ENCODE measurements around the gene UNC79.
"Not testable (repeated sequence)": the region's sequence is repeated elsewhere in the genome, so short reads cannot be mapped to it uniquely, and the experiment has no call there.

UNC79 gene

DNA sequence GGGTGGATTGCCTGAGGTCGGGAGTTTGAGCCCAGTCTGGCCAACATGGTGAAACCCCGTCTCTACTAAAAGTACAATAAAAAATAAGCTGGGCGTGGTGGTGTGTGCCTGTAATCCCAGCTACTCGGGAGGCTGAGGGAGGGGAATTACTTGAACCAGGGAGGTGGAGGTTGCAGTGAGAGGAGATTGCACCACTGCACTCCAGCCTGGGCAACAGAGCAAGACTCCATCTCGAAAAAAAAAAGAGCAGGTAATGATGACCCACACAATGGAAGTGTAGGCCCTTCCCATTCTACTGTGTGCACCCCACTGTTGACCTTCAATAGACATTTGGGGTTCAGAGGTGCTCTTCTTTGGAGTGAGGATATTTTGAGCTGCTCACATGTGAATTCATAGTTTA, 94.5 kb downstream of the UNC79 start:
- H3K4me3 Mint-ChIP-seq; H3K36me3 Mint-ChIP-seq (ENCODE audit: low read depth); H3K4me1 Mint-ChIP-seq (ENCODE audit: low read depth); H3K27me3 Mint-ChIP-seq; H3K27ac Mint-ChIP-seq; intact Hi-C loops (cut with micrococcal nuclease): not testable (repeated sequence)
- H3K9me3 Mint-ChIP-seq, result peaks cover 18% of the 10 kb centered on the region

DNA sequence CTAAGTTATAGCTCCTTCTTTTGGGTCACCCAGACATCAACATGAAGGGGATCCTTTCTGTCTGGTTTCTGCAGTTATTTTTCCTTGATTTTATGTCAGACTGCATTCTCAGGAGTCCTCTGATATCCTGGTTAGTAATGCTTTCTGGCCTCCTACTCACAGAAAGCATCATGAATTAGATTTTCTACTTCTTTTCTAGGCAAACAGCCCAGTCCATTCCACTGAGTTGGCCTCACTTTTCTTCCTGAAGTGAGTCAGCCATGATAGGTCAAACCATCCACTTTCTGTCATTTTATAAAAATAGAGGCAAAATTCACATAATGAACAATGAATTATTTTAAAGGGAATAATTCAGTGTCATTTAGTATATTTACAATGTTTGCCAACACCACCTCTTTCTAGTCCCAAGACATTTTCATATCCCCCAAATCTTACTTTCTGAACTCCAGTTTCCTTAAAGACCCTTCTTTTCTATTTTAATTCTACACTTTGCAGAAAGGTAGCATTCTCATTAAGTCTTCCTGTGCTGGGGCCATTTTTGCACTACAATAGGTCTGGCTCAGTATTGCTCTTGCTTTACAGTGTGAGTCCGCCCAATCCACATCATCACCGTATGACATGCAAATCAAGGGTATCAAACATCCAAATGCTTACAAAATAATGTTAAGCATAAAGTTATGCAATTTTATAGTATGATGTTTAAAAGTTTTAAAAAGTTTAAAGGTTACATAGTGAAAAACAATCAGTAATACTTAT, 95.1 kb downstream of the UNC79 start:
- peaks cover 5% of the 10 kb centered on the region for H3K4me1 Mint-ChIP-seq (ENCODE audit: low read depth)
- no peak overlapping the region for H3K4me3 Mint-ChIP-seq
- intact Hi-C loops (cut with micrococcal nuclease), result no loop called here
- H3K9me3 Mint-ChIP-seq, result peaks cover 12% of the 10 kb centered on the region
- H3K36me3 Mint-ChIP-seq (ENCODE audit: low read depth), result no peaks in the 10 kb centered on the region
- no peak overlapping the region for H3K27ac Mint-ChIP-seq
- H3K27me3 Mint-ChIP-seq, result peaks cover 5% of the 10 kb centered on the region

- H3K27me3 Mint-ChIP-seq, result peaks cover 5% of the 10 kb centered on the region
- no peaks in the 10 kb centered on the region for H3K36me3 Mint-ChIP-seq (ENCODE audit: low read depth)
- no peak overlapping the region for H3K4me3 Mint-ChIP-seq
- peaks cover 5% of the 10 kb centered on the region for H3K4me1 Mint-ChIP-seq (ENCODE audit: low read depth)
- H3K27ac Mint-ChIP-seq, result peak overlapping the region; percentile 30
- no peaks in the 10 kb centered on the region for H3K9me3 Mint-ChIP-seq
- intact Hi-C loops (cut with micrococcal nuclease), result no loop called here
These were observed 96.5 kb downstream of the UNC79 start for GRCh38 chr14:93527203-93527607.

GRCh38 chr14:93528884-93529558, 98.3 kb downstream of the UNC79 start:
- intact Hi-C loops (cut with micrococcal nuclease), result no loop called here
- peaks cover 14% of the 10 kb centered on the region for H3K4me1 Mint-ChIP-seq (ENCODE audit: low read depth)
- H3K36me3 Mint-ChIP-seq (ENCODE audit: low read depth), result no peaks in the 10 kb centered on the region
- H3K9me3 Mint-ChIP-seq, result no peaks in the 10 kb centered on the region
- no peak overlapping the region for H3K27ac Mint-ChIP-seq
- no peak overlapping the region for H3K4me3 Mint-ChIP-seq
- peaks cover 5% of the 10 kb centered on the region for H3K27me3 Mint-ChIP-seq

DNA sequence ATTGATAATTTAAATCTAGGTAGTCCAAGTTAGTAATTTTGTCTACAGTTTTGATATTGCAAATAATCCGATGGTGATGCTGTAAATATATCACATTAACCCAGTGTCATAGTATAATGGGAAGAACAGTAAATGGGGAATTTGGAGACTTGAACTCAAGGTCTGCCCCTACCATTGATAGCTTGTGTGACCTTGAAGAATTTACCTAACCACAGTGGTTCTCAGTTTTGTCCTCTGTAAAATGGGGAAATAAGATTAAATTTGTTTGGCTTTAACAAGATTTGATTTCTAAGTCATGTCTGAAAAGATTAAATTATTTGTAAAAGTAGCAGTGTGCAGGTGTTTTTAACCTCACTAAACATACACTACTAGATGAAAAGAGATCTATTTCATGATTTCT, 100.9 kb downstream of the UNC79 start:
- Mint-ChIP-seq H3K27ac (no peak overlapping the region), H3K36me3 (ENCODE audit: low read depth) (no peaks in the 10 kb centered on the region), H3K4me3 (no peak overlapping the region), H3K9me3 (no peaks in the 10 kb centered on the region), H3K27me3 (peaks cover 11% of the 10 kb centered on the region), H3K4me1 (ENCODE audit: low read depth) (peaks cover 25% of the 10 kb centered on the region)
- intact Hi-C loops (cut with micrococcal nuclease), result loop anchor here (5.0 kb wide), 1 partner anchor 324 kb away; the partner anchor contains the start of genes GON7 and UBR7

DNA sequence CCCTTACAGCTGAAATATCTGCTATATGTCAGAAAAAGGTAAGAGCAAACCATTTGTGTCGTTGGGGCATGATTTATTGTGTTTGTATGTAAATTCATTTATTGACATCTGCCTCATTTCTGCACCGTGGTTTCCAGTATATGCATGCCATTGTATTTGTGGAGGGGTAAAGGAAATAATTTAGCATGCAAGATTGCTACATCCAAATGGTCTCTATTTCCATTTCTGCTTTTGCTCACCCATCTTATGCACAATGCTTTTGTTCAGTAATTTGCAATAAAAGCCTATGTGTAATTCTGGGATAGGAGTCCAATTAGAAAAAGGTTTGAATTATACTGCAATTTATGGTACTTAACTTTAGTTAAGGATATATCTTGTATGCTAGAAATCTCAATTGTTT, 101.8 kb downstream of the UNC79 start:
- H3K4me1 Mint-ChIP-seq (ENCODE audit: low read depth), result peaks cover 25% of the 10 kb centered on the region
- H3K27ac Mint-ChIP-seq, result no peak overlapping the region
- intact Hi-C loops (cut with micrococcal nuclease), result loop anchor here (5.0 kb wide), 1 partner anchor 325 kb away; the partner anchor contains the start of genes GON7 and UBR7
- H3K9me3 Mint-ChIP-seq, result no peaks in the 10 kb centered on the region
- H3K36me3 Mint-ChIP-seq (ENCODE audit: low read depth), result no peaks in the 10 kb centered on the region
- H3K27me3 Mint-ChIP-seq, result peaks cover 11% of the 10 kb centered on the region
- no peak overlapping the region for H3K4me3 Mint-ChIP-seq

DNA sequence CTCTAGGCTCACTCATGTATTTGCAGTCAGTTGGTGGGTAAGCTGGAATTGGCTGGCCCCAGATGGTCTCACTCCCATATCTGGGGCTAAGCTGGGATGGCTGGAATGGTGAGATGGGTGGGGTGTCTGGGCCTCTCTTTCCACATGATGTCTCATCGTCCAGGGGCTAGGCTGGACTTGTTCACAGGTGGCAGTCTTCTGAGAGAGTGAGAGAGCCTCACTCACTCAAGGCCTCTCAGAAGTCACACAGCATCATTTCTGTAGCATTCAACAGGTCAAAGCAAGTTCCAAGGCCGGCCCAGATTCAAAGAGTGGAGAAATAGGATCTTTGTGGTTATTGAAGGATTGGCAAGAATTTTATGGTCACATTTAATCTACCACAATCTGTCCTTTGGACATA, 102.7 kb downstream of the UNC79 start:
- Mint-ChIP-seq H3K9me3 (no peaks in the 10 kb centered on the region), H3K36me3 (ENCODE audit: low read depth) (no peaks in the 10 kb centered on the region), H3K4me3 (no peak overlapping the region), H3K4me1 (ENCODE audit: low read depth) (peaks cover 25% of the 10 kb centered on the region), H3K27ac (peak overlapping the region; percentile 13), H3K27me3 (peaks cover 14% of the 10 kb centered on the region)
- intact Hi-C loops (cut with micrococcal nuclease), result loop anchor here (5.0 kb wide), 1 partner anchor 326 kb away; the partner anchor contains the start of genes GON7 and UBR7

GRCh38 chr14:93533842-93534241, 103.1 kb downstream of the UNC79 start:
- H3K4me1 Mint-ChIP-seq (ENCODE audit: low read depth), result peaks cover 25% of the 10 kb centered on the region
- no peak overlapping the region for H3K4me3 Mint-ChIP-seq
- H3K27ac Mint-ChIP-seq, result peak overlapping the region; percentile 13
- H3K9me3 Mint-ChIP-seq, result no peaks in the 10 kb centered on the region
- no peaks in the 10 kb centered on the region for H3K36me3 Mint-ChIP-seq (ENCODE audit: low read depth)
- intact Hi-C loops (cut with micrococcal nuclease), result loop anchor here (5.0 kb wide), 1 partner anchor 327 kb away; the partner anchor contains the start of genes GON7 and UBR7
- peaks cover 15% of the 10 kb centered on the region for H3K27me3 Mint-ChIP-seq

- H3K27ac Mint-ChIP-seq, result no peak overlapping the region
- peaks cover 10% of the 10 kb centered on the region for H3K27me3 Mint-ChIP-seq
- no peaks in the 10 kb centered on the region for H3K9me3 Mint-ChIP-seq
- intact Hi-C loops (cut with micrococcal nuclease), result no loop called here
- H3K4me1 Mint-ChIP-seq (ENCODE audit: low read depth), result peaks cover 25% of the 10 kb centered on the region
- no peaks in the 10 kb centered on the region for H3K36me3 Mint-ChIP-seq (ENCODE audit: low read depth)
- H3K4me3 Mint-ChIP-seq, result no peak overlapping the region
These were observed 104.8 kb downstream of the UNC79 start for GRCh38 chr14:93535537-93535936.

GRCh38 chr14:93536945-93537344, 106.2 kb downstream of the UNC79 start:
- no peaks in the 10 kb centered on the region for H3K36me3 Mint-ChIP-seq (ENCODE audit: low read depth)
- H3K4me3 Mint-ChIP-seq, result no peak overlapping the region
- intact Hi-C loops (cut with micrococcal nuclease), result no loop called here
- peaks cover 25% of the 10 kb centered on the region for H3K4me1 Mint-ChIP-seq (ENCODE audit: low read depth)
- peaks cover 10% of the 10 kb centered on the region for H3K27me3 Mint-ChIP-seq
- no peaks in the 10 kb centered on the region for H3K9me3 Mint-ChIP-seq
- no peak overlapping the region for H3K27ac Mint-ChIP-seq

GRCh38 chr14:93537951-93538350, 107.2 kb downstream of the UNC79 start:
- Mint-ChIP-seq H3K27ac (no peak overlapping the region), H3K4me3 (no peak overlapping the region), H3K4me1 (ENCODE audit: low read depth) (peaks cover 25% of the 10 kb centered on the region), H3K27me3 (peaks cover 10% of the 10 kb centered on the region), H3K9me3 (no peaks in the 10 kb centered on the region), H3K36me3 (ENCODE audit: low read depth) (no peaks in the 10 kb centered on the region)
- intact Hi-C loops (cut with micrococcal nuclease), result no loop called here

DNA sequence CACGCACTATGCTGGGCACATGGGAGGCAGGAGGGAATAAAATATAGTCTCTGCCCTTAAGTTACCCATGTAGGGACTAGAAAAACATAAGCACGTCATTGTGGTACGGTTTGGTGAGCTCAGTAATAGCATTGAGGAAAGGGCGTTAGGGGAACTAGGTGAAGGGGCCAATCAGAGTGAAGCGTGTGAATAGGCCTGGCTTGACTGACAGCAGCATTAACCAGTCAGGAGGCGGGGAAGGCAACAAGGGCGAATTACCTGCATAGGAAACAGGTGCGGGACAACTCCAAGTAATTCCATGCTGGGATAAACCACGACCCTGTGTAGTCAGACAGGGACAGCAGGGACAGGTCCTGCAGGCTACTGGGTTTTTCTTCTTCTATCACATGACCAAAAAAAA, 107.7 kb downstream of the UNC79 start:
- peaks cover 22% of the 10 kb centered on the region for H3K4me1 Mint-ChIP-seq (ENCODE audit: low read depth)
- H3K4me3 Mint-ChIP-seq, result no peak overlapping the region
- H3K27ac Mint-ChIP-seq, result no peak overlapping the region
- H3K36me3 Mint-ChIP-seq (ENCODE audit: low read depth), result no peaks in the 10 kb centered on the region
- peaks cover 10% of the 10 kb centered on the region for H3K27me3 Mint-ChIP-seq
- no peaks in the 10 kb centered on the region for H3K9me3 Mint-ChIP-seq
- intact Hi-C loops (cut with micrococcal nuclease), result no loop called here

DNA sequence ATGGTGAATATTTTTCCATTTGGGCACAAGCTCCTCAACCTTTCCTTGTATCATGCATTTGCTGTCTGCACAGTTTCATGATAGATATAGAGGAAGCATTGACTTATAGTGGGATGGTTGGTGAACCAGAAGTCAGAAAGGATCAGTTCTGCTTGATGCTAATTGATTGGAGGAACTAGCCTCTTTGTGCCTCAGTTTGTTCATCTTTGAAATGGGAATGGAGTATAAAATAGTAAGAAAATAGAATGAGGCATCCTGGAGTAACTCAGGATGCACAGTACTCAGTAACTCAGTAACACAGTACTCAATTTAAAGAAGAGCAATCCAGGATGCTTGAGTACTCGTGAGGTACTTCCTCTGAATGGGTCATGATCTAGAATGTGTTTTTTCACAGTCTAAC, 109.5 kb downstream of the UNC79 start:
- Mint-ChIP-seq H3K27me3 (peaks cover 9% of the 10 kb centered on the region), H3K4me1 (ENCODE audit: low read depth) (peaks cover 12% of the 10 kb centered on the region), H3K9me3 (no peaks in the 10 kb centered on the region), H3K36me3 (ENCODE audit: low read depth) (no peaks in the 10 kb centered on the region), H3K27ac (no peak overlapping the region), H3K4me3 (no peak overlapping the region)
- intact Hi-C loops (cut with micrococcal nuclease), result loop anchor here (5.0 to 10.0 kb wide), 2 partner anchors 205 to 308 kb away; partner anchors contain the start of gene BTBD7

DNA sequence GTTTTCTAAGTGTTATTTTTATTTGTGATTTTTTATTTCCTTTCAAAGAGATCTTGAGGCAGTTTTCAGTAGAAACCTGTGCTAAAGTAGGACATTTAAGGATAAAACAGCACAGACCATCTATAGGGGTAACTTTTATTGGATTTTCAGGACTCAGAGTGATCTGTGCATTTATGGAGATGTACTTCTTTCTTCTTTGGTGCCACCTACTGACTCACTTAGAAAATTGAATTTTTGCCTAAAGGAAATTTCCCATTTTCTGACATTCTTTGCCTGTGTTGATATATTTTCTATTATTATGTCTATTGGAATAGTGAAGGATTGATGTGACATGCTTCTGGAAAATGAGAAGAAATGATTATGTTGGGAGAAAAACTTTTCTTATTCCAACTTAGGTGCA, 113.0 kb downstream of the UNC79 start:
- Mint-ChIP-seq H3K27ac (no peak overlapping the region), H3K36me3 (ENCODE audit: low read depth) (no peaks in the 10 kb centered on the region), H3K9me3 (no peaks in the 10 kb centered on the region), H3K4me1 (ENCODE audit: low read depth) (peaks cover 15% of the 10 kb centered on the region), H3K27me3 (peaks cover 4% of the 10 kb centered on the region), H3K4me3 (no peak overlapping the region)
- intact Hi-C loops (cut with micrococcal nuclease), result loop anchor here (5.0 to 10.0 kb wide), 2 partner anchors 209 to 311 kb away; partner anchors contain the start of gene BTBD7
